K562 (cell line): ENCODE data around the gene HJV. TPM values are rescaled to one million over a fixed set of nuclear protein-coding genes. Genes with fewer than 3 reads are reported as not detected.

Source experiments
- ARHGAP35 ChIP-seq: fragments of 450-650 bp; IDR thresholded peaks from 2 replicates; pipeline ENCODE4 v1.6.1; 2018; ENCODE audit not compliant: partially characterized antibody
- ATF1 ChIP-seq, 2 experiments: fragments of 450-650 bp in 1 of 2; IDR thresholded peaks; 2 replicates each; pipeline ENCODE4 v1.6.1; 2016; ENCODE audit warnings: missing compliant biosample characterization in 1 of 2, missing genetic modification characterization in 1 of 2
- EZH2 ChIP-seq: IDR thresholded peaks from 2 replicates; pipeline ENCODE4 v1.6.1; 2012; ENCODE audit warnings: low read depth, mild to moderate bottlenecking, inconsistent platforms, low read length, borderline replicate concordance
- GTF2F1 ChIP-seq: IDR thresholded peaks from 2 replicates; pipeline ENCODE4 v1.6.1; 2011; ENCODE audit warnings: low read depth, low read length, improper control_type of control experiment
- HCFC1 ChIP-seq: IDR thresholded peaks from 2 replicates; pipeline ENCODE4 v1.6.1; 2012; ENCODE audit warnings: low read depth, low read length, improper control_type of control experiment
- MCM3 ChIP-seq: fragments of 450-650 bp; IDR thresholded peaks from 2 replicates; pipeline ENCODE4 v1.6.1; 2016
- NBN ChIP-seq: fragments of 450-650 bp; IDR thresholded peaks from 2 replicates; pipeline ENCODE4 v1.6.1; 2016; ENCODE audit warnings: low read depth, mild to moderate bottlenecking
- PYGO2 ChIP-seq: fragments of 450-650 bp; IDR thresholded peaks from 2 replicates; pipeline ENCODE4 v1.6.1; 2016; ENCODE audit warnings: mild to moderate bottlenecking, missing genetic modification characterization, moderate library complexity, missing compliant biosample characterization
- SMARCA5 ChIP-seq: fragments of 450-650 bp; IDR thresholded peaks from 2 replicates; pipeline ENCODE4 v1.6.1; 2016
- XRCC5 ChIP-seq: fragments of 200-400 bp; formaldehyde crosslinking; IDR thresholded peaks from 2 replicates; pipeline ENCODE4 v1.6.1; 2017; ENCODE audit warnings: low read depth, mild to moderate bottlenecking, low read length
- ZNF24 ChIP-seq: fragments of 450-650 bp; IDR thresholded peaks from 2 replicates; pipeline ENCODE4 v1.6.1; 2016
- polyA plus RNA-seq, 8 experiments: library from polyadenylated mRNA; depleted of rRNA in 4 of 8; stranded (reverse) in 5 of 8; unstranded in 3 of 8; fragments of >200 nt; fragmentation: Nextera tagmentation in 2 of 8; fragmentation: Illumina TruSeq in 1 of 8; extraction: Ambion mirVana in 2 of 8; extraction: Trizol in 1 of 8; gene quantifications; 2 replicates each; pipeline versions ENCODE4 v1.2.1 to v1.2.3, GENCODE V29; 2011 to 2014; ENCODE audit warnings: inconsistent platforms in 1 of 8, missing spikeins in 1 of 8
- total RNA-seq, 7 experiments: library from RNA; depleted of rRNA in 6 of 7; stranded (reverse); fragments of >200 nt in 6 of 7; fragmentation: Illumina TruSeq in 2 of 7; extraction: Trizol in 2 of 7; gene quantifications; 2 replicates each; pipeline versions ENCODE4 v1.2.1 to v1.2.3, GENCODE V29; 2011 to 2021; ENCODE audit warnings: low replicate concordance in 1 of 7
- TF ChIP-seq, protein P1 (sequence below), 2 experiments: fragments of 450-650 bp; conservative IDR thresholded peaks; 2 replicates each; pipeline ENCODE4 v1.6.1; 2017; ENCODE audit warnings: mild to moderate bottlenecking in 2 of 2, moderate library complexity in 2 of 2
- TF ChIP-seq, protein P2 (sequence below): IDR thresholded peaks from 2 replicates; pipeline ENCODE4 v1.6.1; 2012; ENCODE audit warnings: low read depth, low read length, improper control_type of control experiment, borderline replicate concordance
- TF ChIP-seq, protein P3 (sequence below): sonication (generic); formaldehyde crosslinking; IDR thresholded peaks from 2 replicates; pipeline ENCODE4 v1.9.0; 2022; ENCODE audit warnings: mild to moderate bottlenecking, missing genetic modification reagents
- TF ChIP-seq, protein P4 (sequence below): fragments of 250-450 bp; sonication (Bioruptor Pico); IDR thresholded peaks from 2 replicates; pipeline ENCODE4 v1.5.0; 2021
- TF ChIP-seq, protein P5 (sequence below): fragments of 200-800 bp; sonication (Bioruptor generic); IDR thresholded peaks from 2 replicates; pipeline ENCODE4 v1.6.1; 2017; ENCODE audit warnings: missing genetic modification characterization, missing compliant biosample characterization
- TF ChIP-seq, protein P6 (sequence below): fragments of 450-650 bp; IDR thresholded peaks from 2 replicates; pipeline ENCODE4 v1.6.1; 2018; ENCODE audit not compliant: partially characterized antibody

HJV gene
- total and polyA plus RNA-seq, 9 of the 15 experiments (the other 6 are each of a cell fraction or from before 2014, with no cell fraction given) = 1.0 to 6.6 (median 2.4) TPM

DNA sequence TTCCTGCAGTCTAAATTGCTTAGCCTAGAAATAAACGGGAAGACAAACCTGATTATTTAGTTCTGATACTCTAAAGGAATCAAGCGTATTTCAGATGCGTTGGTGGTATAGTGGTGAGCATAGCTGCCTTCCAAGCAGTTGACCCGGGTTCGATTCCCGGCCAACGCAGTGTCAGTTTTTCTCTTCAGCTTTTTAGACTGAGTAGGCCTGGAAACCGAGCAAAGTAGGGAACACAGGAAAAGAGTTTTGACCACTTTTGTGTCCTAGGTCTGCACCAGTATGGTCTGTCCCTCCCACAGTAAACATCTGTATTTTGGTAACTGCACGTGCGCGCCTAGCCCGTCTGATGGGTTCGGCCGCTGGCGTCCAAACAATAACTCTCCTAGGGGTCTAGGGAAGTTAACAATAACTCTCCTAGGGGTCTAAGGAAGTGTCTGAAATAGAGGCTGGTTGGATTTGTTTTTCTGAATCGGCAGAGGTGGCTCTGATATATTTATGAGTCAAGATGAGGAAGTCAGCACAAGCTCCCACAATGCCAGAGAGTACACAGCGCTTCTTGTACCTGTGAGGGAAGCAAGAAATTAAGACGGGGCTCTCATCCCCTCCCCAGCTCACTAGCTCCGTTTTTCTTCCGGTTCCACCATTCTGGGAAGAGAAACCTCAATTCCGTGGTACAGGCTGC lies 15.6 kb upstream of the HJV start (continued):
- TF ChIP-seq, protein P1, sequence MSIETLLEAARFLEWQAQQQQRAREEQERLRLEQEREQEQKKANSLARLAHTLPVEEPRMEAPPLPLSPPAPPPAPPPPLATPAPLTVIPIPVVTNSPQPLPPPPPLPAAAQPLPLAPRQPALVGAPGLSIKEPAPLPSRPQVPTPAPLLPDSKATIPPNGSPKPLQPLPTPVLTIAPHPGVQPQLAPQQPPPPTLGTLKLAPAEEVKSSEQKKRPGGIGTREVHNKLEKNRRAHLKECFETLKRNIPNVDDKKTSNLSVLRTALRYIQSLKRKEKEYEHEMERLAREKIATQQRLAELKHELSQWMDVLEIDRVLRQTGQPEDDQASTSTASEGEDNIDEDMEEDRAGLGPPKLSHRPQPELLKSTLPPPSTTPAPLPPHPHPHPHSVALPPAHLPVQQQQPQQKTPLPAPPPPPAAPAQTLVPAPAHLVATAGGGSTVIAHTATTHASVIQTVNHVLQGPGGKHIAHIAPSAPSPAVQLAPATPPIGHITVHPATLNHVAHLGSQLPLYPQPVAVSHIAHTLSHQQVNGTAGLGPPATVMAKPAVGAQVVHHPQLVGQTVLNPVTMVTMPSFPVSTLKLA (conservative IDR thresholded peaks at IDR 0.05) = peak; percentile 88 to 91
- no peak for TF ChIP-seq MCM3
- TF ChIP-seq, protein P2, sequence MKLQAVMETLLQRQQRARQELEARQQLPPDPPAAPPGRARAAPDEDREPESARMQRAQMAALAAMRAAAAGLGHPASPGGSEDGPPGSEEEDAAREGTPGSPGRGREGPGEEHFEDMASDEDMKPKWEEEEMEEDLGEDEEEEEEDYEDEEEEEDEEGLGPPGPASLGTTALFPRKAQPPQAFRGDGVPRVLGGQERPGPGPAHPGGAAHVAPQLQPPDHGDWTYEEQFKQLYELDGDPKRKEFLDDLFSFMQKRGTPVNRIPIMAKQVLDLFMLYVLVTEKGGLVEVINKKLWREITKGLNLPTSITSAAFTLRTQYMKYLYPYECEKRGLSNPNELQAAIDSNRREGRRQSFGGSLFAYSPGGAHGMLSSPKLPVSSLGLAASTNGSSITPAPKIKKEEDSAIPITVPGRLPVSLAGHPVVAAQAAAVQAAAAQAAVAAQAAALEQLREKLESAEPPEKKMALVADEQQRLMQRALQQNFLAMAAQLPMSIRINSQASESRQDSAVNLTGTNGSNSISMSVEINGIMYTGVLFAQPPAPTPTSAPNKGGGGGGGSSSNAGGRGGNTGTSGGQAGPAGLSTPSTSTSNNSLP = 0 out of 2 replicates have a peak, but pooled peaks have one; percentile 52
- TF ChIP-seq PYGO2 (tag) = no peak
- TF ChIP-seq ARHGAP35 = no peak
- no peak for TF ChIP-seq EZH2
- peak; percentile 71; the same call in 1 of the 2 replicates for TF ChIP-seq XRCC5
- peak; percentile 58; the same call in 1 of the 2 replicates for TF ChIP-seq ZNF24
- TF ChIP-seq, protein P3, sequence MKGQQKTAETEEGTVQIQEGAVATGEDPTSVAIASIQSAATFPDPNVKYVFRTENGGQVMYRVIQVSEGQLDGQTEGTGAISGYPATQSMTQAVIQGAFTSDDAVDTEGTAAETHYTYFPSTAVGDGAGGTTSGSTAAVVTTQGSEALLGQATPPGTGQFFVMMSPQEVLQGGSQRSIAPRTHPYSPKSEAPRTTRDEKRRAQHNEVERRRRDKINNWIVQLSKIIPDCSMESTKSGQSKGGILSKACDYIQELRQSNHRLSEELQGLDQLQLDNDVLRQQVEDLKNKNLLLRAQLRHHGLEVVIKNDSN (CRISPR knock-in tag) = peak; percentile 34; the same call in 1 of the 2 replicates
- peak; percentile 40; the same call in 1 of the 2 replicates for TF ChIP-seq HCFC1
- TF ChIP-seq ATF1 (CRISPR knock-in tag; IDR thresholded peaks at IDR 0.05) = no peak
- TF ChIP-seq ATF1 (tag; IDR thresholded peaks at IDR 0.05) = no peak
- TF ChIP-seq, protein P4, sequence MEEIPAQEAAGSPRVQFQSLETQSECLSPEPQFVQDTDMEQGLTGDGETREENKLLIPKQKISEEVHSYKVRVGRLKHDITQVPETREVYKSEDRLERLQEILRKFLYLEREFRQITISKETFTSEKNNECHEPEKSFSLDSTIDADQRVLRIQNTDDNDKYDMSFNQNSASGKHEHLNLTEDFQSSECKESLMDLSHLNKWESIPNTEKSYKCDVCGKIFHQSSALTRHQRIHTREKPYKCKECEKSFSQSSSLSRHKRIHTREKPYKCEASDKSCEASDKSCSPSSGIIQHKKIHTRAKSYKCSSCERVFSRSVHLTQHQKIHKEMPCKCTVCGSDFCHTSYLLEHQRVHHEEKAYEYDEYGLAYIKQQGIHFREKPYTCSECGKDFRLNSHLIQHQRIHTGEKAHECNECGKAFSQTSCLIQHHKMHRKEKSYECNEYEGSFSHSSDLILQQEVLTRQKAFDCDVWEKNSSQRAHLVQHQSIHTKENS (CRISPR knock-in tag) = no peak
- TF ChIP-seq, protein P5, sequence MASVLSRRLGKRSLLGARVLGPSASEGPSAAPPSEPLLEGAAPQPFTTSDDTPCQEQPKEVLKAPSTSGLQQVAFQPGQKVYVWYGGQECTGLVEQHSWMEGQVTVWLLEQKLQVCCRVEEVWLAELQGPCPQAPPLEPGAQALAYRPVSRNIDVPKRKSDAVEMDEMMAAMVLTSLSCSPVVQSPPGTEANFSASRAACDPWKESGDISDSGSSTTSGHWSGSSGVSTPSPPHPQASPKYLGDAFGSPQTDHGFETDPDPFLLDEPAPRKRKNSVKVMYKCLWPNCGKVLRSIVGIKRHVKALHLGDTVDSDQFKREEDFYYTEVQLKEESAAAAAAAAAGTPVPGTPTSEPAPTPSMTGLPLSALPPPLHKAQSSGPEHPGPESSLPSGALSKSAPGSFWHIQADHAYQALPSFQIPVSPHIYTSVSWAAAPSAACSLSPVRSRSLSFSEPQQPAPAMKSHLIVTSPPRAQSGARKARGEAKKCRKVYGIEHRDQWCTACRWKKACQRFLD = 0 out of 2 replicates have a peak, but pooled peaks have one; percentile 47
- TF ChIP-seq, protein P6, sequence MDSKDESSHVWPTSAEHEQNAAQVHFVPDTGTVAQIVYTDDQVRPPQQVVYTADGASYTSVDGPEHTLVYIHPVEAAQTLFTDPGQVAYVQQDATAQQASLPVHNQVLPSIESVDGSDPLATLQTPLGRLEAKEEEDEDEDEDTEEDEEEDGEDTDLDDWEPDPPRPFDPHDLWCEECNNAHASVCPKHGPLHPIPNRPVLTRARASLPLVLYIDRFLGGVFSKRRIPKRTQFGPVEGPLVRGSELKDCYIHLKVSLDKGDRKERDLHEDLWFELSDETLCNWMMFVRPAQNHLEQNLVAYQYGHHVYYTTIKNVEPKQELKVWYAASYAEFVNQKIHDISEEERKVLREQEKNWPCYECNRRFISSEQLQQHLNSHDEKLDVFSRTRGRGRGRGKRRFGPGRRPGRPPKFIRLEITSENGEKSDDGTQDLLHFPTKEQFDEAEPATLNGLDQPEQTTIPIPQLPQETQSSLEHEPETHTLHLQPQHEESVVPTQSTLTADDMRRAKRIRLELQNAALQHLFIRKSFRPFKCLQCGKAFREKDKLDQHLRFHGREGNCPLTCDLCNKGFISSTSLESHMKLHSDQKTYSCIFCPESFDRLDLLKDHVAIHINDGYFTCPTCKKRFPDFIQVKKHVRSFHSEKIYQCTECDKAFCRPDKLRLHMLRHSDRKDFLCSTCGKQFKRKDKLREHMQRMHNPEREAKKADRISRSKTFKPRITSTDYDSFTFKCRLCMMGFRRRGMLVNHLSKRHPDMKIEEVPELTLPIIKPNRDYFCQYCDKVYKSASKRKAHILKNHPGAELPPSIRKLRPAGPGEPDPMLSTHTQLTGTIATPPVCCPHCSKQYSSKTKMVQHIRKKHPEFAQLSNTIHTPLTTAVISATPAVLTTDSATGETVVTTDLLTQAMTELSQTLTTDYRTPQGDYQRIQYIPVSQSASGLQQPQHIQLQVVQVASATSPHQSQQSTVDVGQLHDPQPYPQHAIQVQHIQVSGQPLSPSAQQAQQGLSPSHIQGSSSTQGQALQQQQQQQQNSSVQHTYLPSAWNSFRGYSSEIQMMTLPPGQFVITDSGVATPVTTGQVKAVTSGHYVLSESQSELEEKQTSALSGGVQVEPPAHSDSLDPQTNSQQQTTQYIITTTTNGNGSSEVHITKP = peak; percentile 48
- peak; percentile 48; the same call in 1 of the 2 replicates for TF ChIP-seq GTF2F1
- no peak; the same call in none of the 2 replicates for TF ChIP-seq NBN
- TF ChIP-seq SMARCA5 = no peak
